ENCODE data around the gene ARHGAP18. TPM values are rescaled to one million over a fixed set of nuclear protein-coding genes. Genes with fewer than 3 reads are reported as not detected.

The ARHGAP18 gene
- total and polyA plus RNA-seq, 2 of the 13 experiments (the other 11 are each of a cell fraction or from before 2014, with no cell fraction given): 58.2 to 115 TPM

DNA sequence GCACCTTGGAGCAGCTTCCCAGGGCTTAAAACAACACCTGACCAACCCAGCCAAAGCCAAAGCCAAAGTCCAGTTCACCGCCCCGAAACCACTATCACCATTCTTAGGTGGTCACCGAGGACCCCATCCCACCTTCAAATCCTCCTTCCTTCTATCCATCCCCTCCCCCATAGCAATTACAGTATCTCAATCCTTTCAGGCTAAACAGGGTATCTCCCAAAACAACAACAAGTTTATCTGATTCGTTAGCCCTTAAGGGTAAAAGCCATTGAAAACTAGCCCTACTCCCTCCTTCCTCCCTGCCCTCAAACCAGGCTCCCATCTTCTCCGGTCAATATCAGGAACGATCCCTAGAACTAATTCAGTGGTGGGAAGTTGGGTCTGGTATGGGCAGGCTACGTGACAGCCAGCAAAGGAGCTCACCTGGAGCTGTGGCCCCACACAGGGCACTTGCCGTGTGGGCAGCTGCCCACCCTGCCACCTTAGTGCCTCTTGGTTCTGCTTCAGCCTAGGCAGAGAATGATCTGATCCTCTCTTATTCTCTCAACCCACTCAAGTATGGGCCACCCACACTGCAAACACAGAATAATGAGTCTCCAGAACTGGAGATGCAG lies 2.0 kb downstream of the ARHGAP18 start (continued):
- TF ChIP-seq ZNF746 (CRISPR knock-in tag; IDR thresholded peaks at IDR 0.05): peak; percentile 36; the same call in 1 of the 2 replicates
- TF ChIP-seq, protein P1, sequence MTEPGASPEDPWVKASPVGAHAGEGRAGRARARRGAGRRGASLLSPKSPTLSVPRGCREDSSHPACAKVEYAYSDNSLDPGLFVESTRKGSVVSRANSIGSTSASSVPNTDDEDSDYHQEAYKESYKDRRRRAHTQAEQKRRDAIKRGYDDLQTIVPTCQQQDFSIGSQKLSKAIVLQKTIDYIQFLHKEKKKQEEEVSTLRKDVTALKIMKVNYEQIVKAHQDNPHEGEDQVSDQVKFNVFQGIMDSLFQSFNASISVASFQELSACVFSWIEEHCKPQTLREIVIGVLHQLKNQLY (CRISPR knock-in tag; IDR thresholded peaks at IDR 0.05): no peak
- TF ChIP-seq, protein P2, sequence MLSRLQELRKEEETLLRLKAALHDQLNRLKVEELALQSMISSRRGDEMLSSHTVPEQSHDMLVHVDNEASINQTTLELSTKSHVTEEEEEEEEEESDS (CRISPR knock-in tag; IDR thresholded peaks at IDR 0.05; ENCODE audit: borderline replicate concordance): 0 out of 2 replicates have a peak, but pooled peaks have one; percentile 66
- TF ChIP-seq ZNF747 (CRISPR knock-in tag; IDR thresholded peaks at IDR 0.05; ENCODE audit: borderline replicate concordance): peak; percentile 64; the same call in 1 of the 2 replicates
- TF ChIP-seq ZNF317 (CRISPR knock-in tag; IDR thresholded peaks at IDR 0.05): no peak
- TF ChIP-seq RCOR2 (CRISPR knock-in tag; IDR thresholded peaks at IDR 0.05): no peak
- no peak for TF ChIP-seq HNRNPK (IDR thresholded peaks at IDR 0.05; ENCODE audit: low read depth, low read length, poor library complexity, severe bottlenecking)
- peak; percentile 29; the same call in 1 of the 2 replicates for TF ChIP-seq MED1 (CRISPR knock-in tag; IDR thresholded peaks at IDR 0.05)
- TF ChIP-seq FOXA3 (CRISPR knock-in tag; IDR thresholded peaks at IDR 0.05): no peak
- TF ChIP-seq TBX3 (IDR thresholded peaks at IDR 0.05; ENCODE audit: borderline replicate concordance): no peak
- TF ChIP-seq SALL1 (CRISPR knock-in tag; IDR thresholded peaks at IDR 0.05): 0 out of 2 replicates have a peak, but pooled peaks have one; percentile 38
- TF ChIP-seq HIVEP1 (CRISPR knock-in tag; IDR thresholded peaks at IDR 0.05): no peak
- TF ChIP-seq ZSCAN29 (CRISPR knock-in tag; conservative IDR thresholded peaks at IDR 0.05): 0 out of 2 replicates have a peak, but pooled peaks have one; percentile 37
- 0 out of 2 replicates have a peak, but pooled peaks have one; percentile 19 for TF ChIP-seq ZNF160 (CRISPR knock-in tag; IDR thresholded peaks at IDR 0.05)
- no peak for TF ChIP-seq ZNF777 (CRISPR knock-in tag; IDR thresholded peaks at IDR 0.05)
- peak; percentile 46; the same call in 1 of the 2 replicates for TF ChIP-seq ZMYM2 (CRISPR knock-in tag; IDR thresholded peaks at IDR 0.05)
- TF ChIP-seq ZNF329 (CRISPR knock-in tag; IDR thresholded peaks at IDR 0.05; ENCODE audit: low read depth): peak; percentile 54; the same call in 1 of the 2 replicates
- no peak for TF ChIP-seq SRY (CRISPR knock-in tag; IDR thresholded peaks at IDR 0.05)
- no peak for TF ChIP-seq ZNF790 (CRISPR knock-in tag; IDR thresholded peaks at IDR 0.05; ENCODE audit: borderline replicate concordance)
- TF ChIP-seq, protein P3, sequence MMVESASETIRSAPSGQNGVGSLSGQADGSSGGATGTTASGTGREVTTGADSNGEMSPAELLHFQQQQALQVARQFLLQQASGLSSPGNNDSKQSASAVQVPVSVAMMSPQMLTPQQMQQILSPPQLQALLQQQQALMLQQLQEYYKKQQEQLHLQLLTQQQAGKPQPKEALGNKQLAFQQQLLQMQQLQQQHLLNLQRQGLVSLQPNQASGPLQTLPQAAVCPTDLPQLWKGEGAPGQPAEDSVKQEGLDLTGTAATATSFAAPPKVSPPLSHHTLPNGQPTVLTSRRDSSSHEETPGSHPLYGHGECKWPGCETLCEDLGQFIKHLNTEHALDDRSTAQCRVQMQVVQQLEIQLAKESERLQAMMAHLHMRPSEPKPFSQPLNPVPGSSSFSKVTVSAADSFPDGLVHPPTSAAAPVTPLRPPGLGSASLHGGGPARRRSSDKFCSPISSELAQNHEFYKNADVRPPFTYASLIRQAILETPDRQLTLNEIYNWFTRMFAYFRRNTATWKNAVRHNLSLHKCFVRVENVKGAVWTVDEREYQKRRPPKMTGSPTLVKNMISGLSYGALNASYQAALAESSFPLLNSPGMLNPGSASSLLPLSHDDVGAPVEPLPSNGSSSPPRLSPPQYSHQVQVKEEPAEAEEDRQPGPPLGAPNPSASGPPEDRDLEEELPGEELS (CRISPR knock-in tag; IDR thresholded peaks at IDR 0.05): 0 out of 2 replicates have a peak, but pooled peaks have one; percentile 28
- TF ChIP-seq ZNF724P (CRISPR knock-in tag; IDR thresholded peaks at IDR 0.05; ENCODE audit: borderline replicate concordance): no peak
- no peak for TF ChIP-seq ATAD3A (CRISPR knock-in tag; IDR thresholded peaks at IDR 0.05)
- 0 out of 2 replicates have a peak, but pooled peaks have one; percentile 15 for TF ChIP-seq ZNF772 (CRISPR knock-in tag; IDR thresholded peaks at IDR 0.05)
- TF ChIP-seq ZFP36 (IDR thresholded peaks at IDR 0.05; ENCODE audit: borderline replicate concordance, low read depth, low read length, partially characterized antibody): no peak
- TF ChIP-seq HCFC1 (IDR thresholded peaks at IDR 0.05; ENCODE audit: low read depth, low read length): no peak
- TF ChIP-seq ZNF839 (CRISPR knock-in tag; IDR thresholded peaks at IDR 0.05; ENCODE audit: borderline replicate concordance): 0 out of 2 replicates have a peak, but pooled peaks have one; percentile 58
- TF ChIP-seq TBX2 (CRISPR knock-in tag; IDR thresholded peaks at IDR 0.05; ENCODE audit: borderline replicate concordance): 0 out of 2 replicates have a peak, but pooled peaks have one; percentile 16
- TF ChIP-seq AKAP8 (CRISPR knock-in tag; IDR thresholded peaks at IDR 0.05): no peak
- no peak for TF ChIP-seq ZNF674 (CRISPR knock-in tag; IDR thresholded peaks at IDR 0.05; ENCODE audit: low read depth)
- TF ChIP-seq RBM39 (IDR thresholded peaks at IDR 0.05; ENCODE audit: low read depth, low read length, poor library complexity, severe bottlenecking): no peak
